ENCODE measurements around the gene SCN9A. TPM values are rescaled to one million over a fixed set of nuclear protein-coding genes. Genes with fewer than 3 reads are reported as not detected.

Gene SCN9A
- total RNA-seq, 1 experiment from 2014 or later, result 1.3 TPM

- Histone ChIP-seq H3K23ac (ENCODE audit: insufficient read length, low read depth, low read length) (no peak overlapping the region), H2BK12ac (ENCODE audit: insufficient read length, low read depth, low read length) (no peak overlapping the region), H2BK5ac (ENCODE audit: insufficient read length, low read length) (no peak overlapping the region), H3K9me3 (ENCODE audit: control insufficient read depth, low read depth, low read length) (no peaks in the 10 kb centered on the region), H2AFZ (ENCODE audit: low read length) (no peak overlapping the region), H2BK120ac (ENCODE audit: low read depth, low read length, poor library complexity, severe bottlenecking) (no peak overlapping the region), H3K79me1 (ENCODE audit: insufficient read depth, low read depth, low read length, poor library complexity, severe bottlenecking) (no peaks in the 10 kb centered on the region), H4K91ac (ENCODE audit: insufficient read length, low read depth, low read length) (no peak overlapping the region), H2AK5ac (ENCODE audit: insufficient read length, low read length) (no peak overlapping the region), H3K56ac (ENCODE audit: insufficient read length, low read depth, low read length) (no peak overlapping the region), H3T11ph (ENCODE audit: low read length) (no peak overlapping the region), H3K9ac (ENCODE audit: extremely low read depth, insufficient read length, low read length) (no peak overlapping the region), H3K4me2 (ENCODE audit: insufficient read depth, insufficient read length, low read length) (no peak overlapping the region), H3K4ac (ENCODE audit: low read depth, low read length) (no peak overlapping the region), H3K79me2 (ENCODE audit: insufficient read depth, low read length) (no peaks in the 10 kb centered on the region), H3K14ac (ENCODE audit: insufficient read depth, low read length) (no peak overlapping the region), H4K8ac (replicated peaks; ENCODE audit: insufficient read length, low read depth, low read length) (no peak overlapping the region), H3K4me1 (ENCODE audit: insufficient read depth, low read length) (no peaks in the 10 kb centered on the region), H3K27me3 (ENCODE audit: insufficient read depth, low read length) (no peaks in the 10 kb centered on the region), H3K23me2 (ENCODE audit: insufficient read length, low read depth, low read length, poor library complexity, severe bottlenecking) (no peaks in the 10 kb centered on the region), H2BK15ac (ENCODE audit: low read depth, low read length) (no peak overlapping the region), H4K20me1 (ENCODE audit: control insufficient read depth, insufficient read depth, insufficient read length) (no peaks in the 10 kb centered on the region), H3K27ac (ENCODE audit: insufficient read length, low read depth, low read length) (no peak overlapping the region), H3K18ac (ENCODE audit: insufficient read length, low read depth, low read length) (no peak overlapping the region), H2BK20ac (ENCODE audit: low read depth, low read length, poor library complexity, severe bottlenecking) (no peak overlapping the region), H4K5ac (ENCODE audit: insufficient read length, low read depth, low read length) (no peak overlapping the region)
- H3K9me3 Mint-ChIP-seq, result no peaks in the 10 kb centered on the region; a peak in 1 of 5 replicates
- no peaks in the 10 kb centered on the region for H3K36me3 Mint-ChIP-seq (ENCODE audit: insufficient read depth in 1 of 3, low read depth in 3 of 3)
- no peaks in the 10 kb centered on the region; a peak in 1 of 4 replicates for H3K4me1 Mint-ChIP-seq
- TF ChIP-seq CTCF (conservative IDR thresholded peaks at IDR 0.05), result peak; percentile 67
- H3K4me3 Mint-ChIP-seq, result no peak overlapping the region
- no peak overlapping the region for H3K27ac Mint-ChIP-seq
- no peak for DNase-seq
- WGBS (ENCODE audit: extremely low coverage, insufficient read length, low lambda C conversion rate), result no CpG with 5 or more reads among the region's 8 CpGs
- H3K27me3 Mint-ChIP-seq (ENCODE audit: low read depth), result no peaks in the 10 kb centered on the region
Observed at GRCh38 chr2:166384774-166385173, 9.0 kb upstream of the SCN9A start.

Data from H9 (cell line).